WTC11 (cell line): ENCODE data around the gene LHFPL2.

Source experiments
- CBFB ChIP-seq: sonication (generic); formaldehyde crosslinking; IDR thresholded peaks from 2 replicates; pipeline ENCODE4 v1.8.1; 2022; ENCODE audit warnings: mild to moderate bottlenecking, low read depth, missing genetic modification reagents
- CREB1 ChIP-seq: sonication (generic); formaldehyde crosslinking; IDR thresholded peaks from 2 replicates; pipeline ENCODE4 v1.8.0; 2023; ENCODE audit warnings: mild to moderate bottlenecking, missing genetic modification reagents
- CTCF ChIP-seq: fragments of 200-600 bp; IDR thresholded peaks from 2 replicates; pipeline ENCODE4 v1.8.0; 2022; ENCODE audit warnings: antibody characterized with exemption
- E2F5 ChIP-seq: sonication (generic); formaldehyde crosslinking; IDR thresholded peaks from 2 replicates; pipeline ENCODE4 v1.8.1; 2022; ENCODE audit warnings: mild to moderate bottlenecking, moderate library complexity, missing genetic modification reagents
- FOXP1 ChIP-seq: sonication (generic); formaldehyde crosslinking; IDR thresholded peaks from 2 replicates; pipeline ENCODE4 v1.8.0; 2022; ENCODE audit warnings: missing genetic modification reagents, mild to moderate bottlenecking, moderate library complexity, borderline replicate concordance
- MAX ChIP-seq: sonication (generic); formaldehyde crosslinking; IDR thresholded peaks from 2 replicates; pipeline ENCODE4 v1.8.0; 2022; ENCODE audit warnings: mild to moderate bottlenecking, missing genetic modification reagents
- MLX ChIP-seq: sonication (generic); formaldehyde crosslinking; IDR thresholded peaks from 2 replicates; pipeline ENCODE4 v1.8.1; 2023; ENCODE audit warnings: mild to moderate bottlenecking, missing genetic modification reagents, moderate library complexity
- NFE2L1 ChIP-seq: sonication (generic); formaldehyde crosslinking; IDR thresholded peaks from 2 replicates; pipeline ENCODE4 v1.8.1; 2023; ENCODE audit warnings: missing genetic modification reagents
- SOX15 ChIP-seq: fragments of 250-450 bp; sonication (Bioruptor Pico); IDR thresholded peaks from 2 replicates; pipeline ENCODE4 v1.9.0; 2021; ENCODE audit warnings: mild to moderate bottlenecking
- ZBTB21 ChIP-seq: sonication (generic); formaldehyde crosslinking; IDR thresholded peaks from 2 replicates; pipeline ENCODE4 v1.8.1; 2023; ENCODE audit warnings: mild to moderate bottlenecking, missing genetic modification reagents, borderline replicate concordance
- TF ChIP-seq, protein P1 (sequence below): sonication (generic); formaldehyde crosslinking; IDR thresholded peaks from 2 replicates; pipeline ENCODE4 v1.8.1; 2023; ENCODE audit warnings: mild to moderate bottlenecking, missing genetic modification reagents, moderate library complexity

GRCh38 chr5:78649211-78649695 lies 681 bp upstream of the LHFPL2 start:
- TF ChIP-seq, protein P1, sequence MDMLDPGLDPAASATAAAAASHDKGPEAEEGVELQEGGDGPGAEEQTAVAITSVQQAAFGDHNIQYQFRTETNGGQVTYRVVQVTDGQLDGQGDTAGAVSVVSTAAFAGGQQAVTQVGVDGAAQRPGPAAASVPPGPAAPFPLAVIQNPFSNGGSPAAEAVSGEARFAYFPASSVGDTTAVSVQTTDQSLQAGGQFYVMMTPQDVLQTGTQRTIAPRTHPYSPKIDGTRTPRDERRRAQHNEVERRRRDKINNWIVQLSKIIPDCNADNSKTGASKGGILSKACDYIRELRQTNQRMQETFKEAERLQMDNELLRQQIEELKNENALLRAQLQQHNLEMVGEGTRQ: no peak
- TF ChIP-seq CTCF: no peak
- TF ChIP-seq ZBTB21 (CRISPR knock-in tag): no peak
- no peak for TF ChIP-seq MLX
- no peak for TF ChIP-seq SOX15 (CRISPR knock-in tag)
- TF ChIP-seq MAX (CRISPR knock-in tag): no peak
- no peak for TF ChIP-seq CREB1 (CRISPR knock-in tag)
- TF ChIP-seq FOXP1 (CRISPR knock-in tag): no peak
- no peak for TF ChIP-seq E2F5
- TF ChIP-seq NFE2L1 (CRISPR knock-in tag): no peak
- TF ChIP-seq CBFB (CRISPR knock-in tag): no peak
